Stimulated activated CD8-positive, alpha-beta memory T cell treated with anti-CD3 and anti-CD28 coated beads, Interleukin-2, amount 100 ng/mL, for 1 hour (primary cell): ENCODE results near the gene CCDC127.

ENCODE experiments used
- DNase-seq, 2 donors: peaks; one replicate each; pipeline ENCODE4 v3.0.0-alpha.2; 2020; ENCODE audit warnings: low read depth in 2 of 2

CCDC127 gene

DNA sequence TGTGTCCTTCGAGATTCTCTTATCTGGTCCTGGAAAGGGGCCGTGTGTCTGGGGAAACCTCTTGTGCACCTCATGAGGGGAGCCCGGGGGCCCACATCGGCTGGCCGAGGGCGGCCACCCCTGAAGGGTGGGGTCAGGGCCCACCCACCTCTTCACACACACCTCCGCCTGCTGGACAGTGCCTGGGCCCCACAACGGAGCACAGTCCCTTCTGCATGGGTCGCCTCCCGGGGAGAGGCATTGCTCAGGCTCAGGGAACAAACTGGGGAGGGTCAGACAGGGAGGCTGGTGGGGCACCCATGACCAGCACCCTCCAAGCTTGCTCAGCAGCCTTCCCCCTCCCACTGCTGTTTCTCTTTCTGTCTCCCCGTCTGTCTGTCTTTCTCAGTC, 28.0 kb downstream of the CCDC127 start:
- DNase-seq: no peak

- no peak for DNase-seq
Observed at GRCh38 chr5:189486-189885, 28.5 kb downstream of the CCDC127 start.

DNA sequence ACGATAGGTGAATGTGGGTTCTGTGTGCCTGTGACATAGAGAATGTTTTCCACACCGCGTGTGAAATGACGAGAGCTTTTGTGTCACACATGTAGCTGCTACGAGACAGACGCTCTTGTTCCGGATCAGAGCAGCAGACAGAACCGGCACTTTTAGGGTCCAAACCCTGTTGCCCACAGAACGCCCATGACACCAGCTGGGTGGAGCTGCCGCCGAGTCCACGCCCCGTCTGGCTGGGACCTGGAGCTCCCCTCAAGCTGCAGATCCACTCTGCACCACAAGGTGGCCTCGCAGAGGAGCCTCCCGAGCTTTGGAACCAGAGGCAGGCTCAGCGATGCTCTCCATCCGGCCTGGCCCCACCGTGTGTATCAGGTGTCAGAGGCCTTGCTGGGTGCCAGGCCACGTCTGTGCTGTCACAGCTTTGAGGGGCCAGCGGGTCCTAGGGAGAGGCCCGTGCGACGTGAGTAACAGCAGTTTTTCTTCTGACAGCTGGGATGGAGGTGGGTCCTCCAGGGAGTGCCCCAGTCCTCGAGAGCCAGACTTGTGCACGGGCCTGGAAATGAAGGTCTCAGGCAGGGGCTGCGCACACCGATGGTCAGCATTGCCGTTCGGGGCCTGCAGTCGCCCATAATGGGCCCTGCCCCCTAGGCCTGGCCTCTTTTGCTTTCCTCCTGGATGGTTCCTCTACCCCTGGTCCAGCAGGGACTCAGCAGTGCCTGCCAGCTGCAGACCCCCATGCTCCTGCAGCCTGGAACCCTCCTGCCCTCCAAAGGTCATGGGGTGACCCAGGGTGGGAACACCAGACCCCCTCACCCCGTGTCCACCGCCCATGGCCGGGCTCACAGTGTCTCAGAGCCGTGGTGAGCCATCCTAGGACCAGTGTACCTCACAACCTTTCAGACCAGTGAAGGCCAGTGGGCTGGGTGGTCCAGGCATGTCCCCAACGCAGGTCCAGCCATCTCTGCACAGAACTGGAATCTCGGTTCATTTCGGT, 29.2 kb downstream of the CCDC127 start:
- peak; percentile 71 to 75 for DNase-seq

DNA sequence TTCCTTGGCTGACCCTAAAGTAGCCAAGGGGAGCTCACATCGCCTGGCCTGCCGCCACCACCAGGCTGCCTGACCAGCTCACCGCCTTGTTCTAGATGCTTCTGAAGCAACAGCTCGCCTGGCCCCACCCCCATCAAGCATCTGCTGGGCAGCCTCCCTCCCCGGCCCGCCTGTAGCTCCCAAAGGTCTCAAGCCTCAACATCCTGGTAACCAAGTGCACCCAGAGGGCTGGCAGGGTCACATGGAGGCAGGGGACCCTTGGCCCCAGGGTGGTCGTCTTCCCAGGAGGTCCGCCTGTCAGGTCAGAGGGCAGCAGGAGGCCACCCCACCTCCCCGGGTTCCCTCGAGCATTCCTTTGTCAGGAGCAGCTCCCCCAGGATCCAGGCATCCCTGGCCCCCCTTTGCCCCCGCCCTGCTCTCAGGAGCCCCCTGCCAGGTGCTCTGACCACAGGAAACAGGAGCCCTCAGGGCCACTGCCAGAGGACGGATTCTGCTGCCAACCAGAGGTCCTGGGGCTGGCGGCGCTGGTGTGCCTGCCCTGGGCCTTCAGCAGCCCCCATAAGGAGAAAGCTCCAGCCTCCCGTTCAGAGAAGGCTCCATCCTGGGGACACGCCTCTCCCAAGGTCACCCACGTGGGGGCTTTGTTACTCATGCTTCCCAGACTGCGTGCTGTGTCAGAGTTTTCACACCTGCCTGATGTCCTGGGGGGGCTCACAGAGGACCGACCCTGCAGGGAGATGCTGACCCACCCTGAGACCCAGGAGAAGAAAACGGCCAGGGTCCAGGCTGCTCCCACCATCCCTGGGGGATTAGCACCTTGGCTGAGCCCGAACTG, 30.1 kb downstream of the CCDC127 start:
- no peak for DNase-seq

DNA sequence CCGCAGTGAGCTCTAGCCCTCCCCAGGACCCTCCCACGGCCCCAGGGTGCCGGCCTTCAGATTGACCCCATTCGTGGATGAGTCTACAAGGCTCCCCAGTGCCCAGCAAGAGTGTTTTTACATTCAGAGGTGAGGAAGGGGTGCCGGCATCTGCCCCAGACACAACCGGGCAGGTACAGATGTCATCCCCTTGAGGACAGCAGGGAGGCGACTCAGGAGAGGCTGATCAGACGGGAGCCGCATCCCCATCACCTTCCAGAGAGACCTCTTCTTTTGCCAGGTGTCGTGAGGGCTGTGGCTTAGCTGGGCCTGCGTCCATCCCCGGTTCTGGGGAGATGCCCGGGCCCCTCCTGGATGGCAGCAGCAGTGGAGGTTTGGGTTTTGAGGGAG, 30.9 kb downstream of the CCDC127 start:
- DNase-seq: no peak

DNA sequence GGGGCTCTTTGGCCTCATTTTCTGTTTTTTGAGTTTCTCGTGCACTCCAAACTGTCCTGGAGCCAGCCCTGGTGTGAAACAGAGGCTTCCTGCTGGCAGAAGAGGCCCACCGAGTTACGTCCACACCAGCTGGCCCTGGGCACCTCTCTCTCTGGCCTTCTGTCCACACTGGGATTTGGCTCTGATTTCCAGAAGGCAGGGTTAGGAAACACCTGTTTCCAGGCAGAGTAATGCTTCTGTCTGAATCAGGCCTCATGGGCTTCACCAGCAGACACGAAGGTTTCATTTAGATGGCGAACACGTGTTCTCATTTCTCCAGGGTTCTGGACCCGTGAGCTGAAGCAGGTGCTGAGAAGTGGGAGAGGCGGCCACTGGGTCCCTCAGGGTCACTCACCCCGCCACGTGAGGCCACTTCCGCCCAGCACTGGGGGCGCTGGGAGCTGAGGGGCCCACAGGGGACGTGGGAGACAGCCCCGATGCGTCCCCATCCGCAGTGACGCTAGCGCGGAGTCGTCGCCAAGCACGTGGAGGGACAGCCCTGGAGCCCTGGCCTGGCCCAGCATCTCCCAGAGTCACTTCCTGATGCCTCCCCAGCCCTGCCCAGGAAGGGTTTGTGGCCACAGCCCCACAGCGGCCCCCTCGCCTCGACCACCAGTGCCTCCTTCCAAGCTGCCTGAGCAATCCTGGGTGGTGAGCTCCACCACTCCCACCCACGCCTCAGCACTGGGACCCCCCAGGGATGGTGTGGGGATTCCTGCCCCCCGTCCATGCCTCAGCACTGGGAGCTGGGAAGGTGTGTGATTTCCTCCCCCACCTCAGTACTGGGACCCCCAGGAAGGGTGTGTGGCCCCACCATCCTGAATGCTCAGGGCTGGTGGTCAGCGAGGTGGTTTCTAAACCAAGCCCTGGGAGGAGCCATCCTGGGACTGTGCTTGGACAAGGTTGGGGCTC, 31.6 kb downstream of the CCDC127 start:
- no peak for DNase-seq

- DNase-seq: no peak
Observed at GRCh38 chr5:185095-186070, 32.6 kb downstream of the CCDC127 start.

DNA sequence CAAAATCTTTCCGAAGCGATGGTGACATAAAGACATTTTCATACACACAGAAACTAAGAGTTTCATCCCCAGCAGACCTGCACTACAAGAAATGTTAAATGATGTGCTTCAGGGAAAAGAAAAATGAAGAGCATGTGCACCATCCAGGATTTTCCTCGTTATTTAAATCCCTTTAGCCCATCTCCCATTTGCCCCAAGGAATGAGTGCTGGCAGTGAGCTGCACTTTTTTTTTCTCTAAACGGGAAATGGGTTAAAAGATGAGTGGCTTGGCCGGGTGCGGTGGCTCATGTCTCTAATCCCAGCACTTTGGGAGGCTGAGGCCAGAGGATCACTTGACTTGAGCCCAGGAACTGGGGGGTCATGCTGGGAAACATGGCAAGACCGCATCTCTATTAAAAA, 33.5 kb downstream of the CCDC127 start:
- no peak for DNase-seq

DNA sequence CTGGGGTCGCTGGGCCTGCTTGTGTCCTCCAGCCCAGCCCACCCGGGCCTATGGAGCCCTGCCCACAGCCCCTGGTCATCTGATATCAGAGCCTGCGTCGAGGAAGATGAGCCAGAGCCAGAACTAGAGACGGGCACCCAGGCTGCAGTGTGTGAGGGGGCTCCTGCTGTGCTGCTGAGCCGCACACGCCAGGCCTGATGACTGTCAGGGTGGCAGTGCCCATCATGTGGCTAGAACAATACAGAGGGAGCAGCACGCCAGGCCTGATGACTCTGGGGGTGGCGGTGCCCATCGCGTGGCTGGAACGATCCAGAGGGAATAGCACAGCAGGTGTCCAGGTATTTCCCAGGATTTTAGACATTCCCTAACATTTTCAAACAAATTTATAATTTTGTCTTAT, 35.8 kb downstream of the CCDC127 start:
- DNase-seq: no peak

GRCh38 chr5:181566-181965, 36.4 kb downstream of the CCDC127 start:
- DNase-seq: no peak

- DNase-seq: no peak
Observed at GRCh38 chr5:181160-181559, 36.8 kb downstream of the CCDC127 start.

GRCh38 chr5:180286-180918, 37.6 kb downstream of the CCDC127 start:
- no peak for DNase-seq

DNA sequence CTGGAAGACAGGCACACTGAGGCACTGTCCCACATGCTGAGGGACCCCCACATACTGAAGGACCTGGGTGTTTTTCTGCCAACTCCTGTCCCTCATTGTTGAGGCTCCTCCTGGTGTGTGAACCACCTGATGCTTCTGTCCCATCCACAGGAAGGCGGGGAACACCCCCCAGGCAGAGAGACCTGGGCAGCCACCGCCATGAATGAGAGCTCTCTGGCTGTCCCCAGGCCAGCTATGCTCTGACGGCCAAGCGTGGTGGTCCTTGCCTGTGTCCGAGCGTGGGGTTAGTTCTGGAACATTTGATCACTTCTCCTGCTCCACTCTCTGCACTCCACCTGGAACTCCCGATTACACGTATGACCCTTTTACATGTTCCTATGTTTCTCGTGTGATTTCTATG, 38.6 kb downstream of the CCDC127 start:
- no peak for DNase-seq

GRCh38 chr5:178110-178509, 39.8 kb downstream of the CCDC127 start:
- DNase-seq: no peak

- no peak for DNase-seq
Observed at GRCh38 chr5:176296-176823, 41.6 kb downstream of the CCDC127 start.

DNA sequence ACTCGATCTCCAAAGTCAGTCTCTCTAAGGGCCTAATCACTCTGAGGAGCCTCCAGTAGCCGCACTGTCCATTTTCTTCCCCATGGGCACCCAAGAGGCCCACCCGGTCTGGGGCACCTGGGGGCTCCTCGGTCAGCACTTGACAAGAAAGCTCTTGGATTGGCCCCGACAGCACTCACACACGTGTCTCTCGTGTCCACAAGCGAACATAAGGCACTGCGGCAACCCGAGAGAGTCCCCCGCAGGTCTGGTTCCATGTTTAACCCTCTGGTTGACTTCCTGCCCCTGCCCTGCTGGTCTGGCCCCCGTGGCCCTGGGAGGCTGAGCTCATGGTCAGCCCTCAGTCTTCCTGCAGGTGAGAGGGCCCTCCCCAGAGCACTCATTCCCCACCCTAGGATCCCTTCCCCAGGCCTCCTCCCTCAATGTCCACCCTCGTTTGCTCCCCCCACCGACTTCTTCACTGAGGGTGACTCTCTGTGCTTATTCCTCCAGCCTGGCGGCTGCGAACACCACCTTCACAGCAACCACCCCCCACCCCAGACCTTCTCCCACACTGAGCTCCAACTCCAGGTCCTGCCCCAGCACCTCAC, 43.0 kb downstream of the CCDC127 start:
- no peak for DNase-seq

GRCh38 chr5:174291-174600, 43.7 kb downstream of the CCDC127 start:
- no peak for DNase-seq

DNA sequence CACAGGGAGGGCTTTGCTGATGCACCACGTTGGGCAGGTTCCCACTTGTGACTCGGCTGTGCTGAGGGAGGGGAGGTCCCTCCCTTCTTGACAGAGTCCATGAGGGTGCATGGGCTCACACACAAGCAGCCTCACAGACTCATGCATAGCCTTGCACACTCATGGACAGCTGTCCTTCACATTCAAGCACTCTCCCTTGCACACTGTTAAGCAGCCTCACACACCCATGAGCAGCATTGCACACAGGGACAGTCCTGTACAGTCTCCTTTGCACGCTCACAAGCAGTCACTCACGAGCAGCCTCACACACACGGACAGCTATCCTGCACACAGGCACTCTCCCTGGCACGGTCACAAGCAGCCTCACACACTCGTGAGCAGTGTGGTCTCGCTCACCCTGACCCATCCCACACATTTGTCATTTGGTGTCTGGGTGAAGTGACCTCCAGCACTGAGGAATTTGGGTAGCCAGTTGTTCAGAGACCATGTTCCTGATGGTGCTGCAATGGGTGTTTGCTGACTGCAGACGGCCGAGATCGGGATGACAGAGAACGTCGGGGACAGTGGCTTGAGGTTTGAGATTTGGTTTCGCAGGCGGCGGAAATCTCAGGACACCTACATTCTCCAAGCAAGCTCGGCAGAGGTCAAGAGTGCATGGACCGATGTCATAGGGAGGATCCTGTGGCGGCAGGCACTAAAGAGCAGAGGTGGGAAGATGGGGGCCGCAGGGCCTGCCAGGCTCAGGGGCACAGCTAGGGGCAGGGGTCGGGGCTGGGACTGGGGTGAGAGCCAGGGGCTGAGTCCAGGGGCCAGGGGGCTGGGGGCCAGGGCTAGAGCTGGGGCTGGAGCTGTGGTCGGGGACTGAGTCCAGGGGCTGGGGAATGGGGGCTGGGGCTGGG, 44.3 kb downstream of the CCDC127 start:
- no peak for DNase-seq
